Activated CD4-positive, CD25-positive, alpha-beta regulatory T cell treated with anti-CD3 and anti-CD28 coated beads, Interleukin-2, amount 50 U/mL, for 16 hours (primary cell): Measurements from ENCODE around the gene WDR45B.

Experiments
- DNase-seq: peaks from one replicate; pipeline ENCODE4 v3.0.0-alpha.2; 2020; ENCODE audit warnings: low read depth, low spot score

The WDR45B gene

DNA sequence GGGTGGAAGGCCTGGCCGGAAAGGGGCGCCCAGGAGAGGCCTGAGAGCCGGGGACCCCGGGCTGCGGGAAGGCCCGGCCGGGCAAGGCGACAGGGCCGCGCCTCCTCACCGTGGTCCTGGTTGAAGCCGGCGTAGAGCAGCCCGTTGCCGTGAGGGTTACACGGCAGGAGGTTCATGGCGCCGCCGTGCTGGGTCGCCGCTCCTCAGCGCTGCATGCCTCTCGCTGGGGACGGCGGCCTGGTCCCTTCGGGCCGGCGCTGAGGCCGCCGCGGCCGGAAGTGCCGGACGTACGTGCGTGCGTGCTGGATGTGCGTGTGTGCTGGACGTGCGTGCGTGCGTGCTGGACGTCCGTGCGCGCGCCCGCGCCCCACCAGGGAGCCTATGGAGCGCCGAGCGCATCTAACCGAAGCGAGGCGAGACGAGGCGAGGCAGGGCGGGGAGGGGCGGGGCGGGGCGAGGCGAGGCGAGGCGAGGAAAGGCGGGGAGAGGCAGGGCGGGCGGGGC lies at the start of gene WDR45B:
TSS of gene WDR45B (minus strand) at position 280 of the 504 bp plus-strand sequence. CDS start at position 176, 104 bp downstream.
- peak; percentile 75 for DNase-seq

DNA sequence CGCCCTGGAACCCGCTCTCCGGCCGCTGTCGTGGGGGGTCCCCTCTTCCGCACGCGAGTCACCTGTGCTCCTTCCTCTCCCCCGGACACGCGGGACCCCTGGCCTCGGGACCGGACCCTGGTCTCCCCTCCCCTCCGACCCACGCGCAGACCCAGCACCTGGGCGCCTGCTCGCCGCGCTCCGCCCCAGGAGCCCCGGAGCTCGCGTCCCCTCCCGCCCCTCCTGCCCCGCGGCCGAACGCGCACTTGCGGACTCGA lies 49.5 kb upstream of the WDR45B start:
- DNase-seq, result no peak

DNA sequence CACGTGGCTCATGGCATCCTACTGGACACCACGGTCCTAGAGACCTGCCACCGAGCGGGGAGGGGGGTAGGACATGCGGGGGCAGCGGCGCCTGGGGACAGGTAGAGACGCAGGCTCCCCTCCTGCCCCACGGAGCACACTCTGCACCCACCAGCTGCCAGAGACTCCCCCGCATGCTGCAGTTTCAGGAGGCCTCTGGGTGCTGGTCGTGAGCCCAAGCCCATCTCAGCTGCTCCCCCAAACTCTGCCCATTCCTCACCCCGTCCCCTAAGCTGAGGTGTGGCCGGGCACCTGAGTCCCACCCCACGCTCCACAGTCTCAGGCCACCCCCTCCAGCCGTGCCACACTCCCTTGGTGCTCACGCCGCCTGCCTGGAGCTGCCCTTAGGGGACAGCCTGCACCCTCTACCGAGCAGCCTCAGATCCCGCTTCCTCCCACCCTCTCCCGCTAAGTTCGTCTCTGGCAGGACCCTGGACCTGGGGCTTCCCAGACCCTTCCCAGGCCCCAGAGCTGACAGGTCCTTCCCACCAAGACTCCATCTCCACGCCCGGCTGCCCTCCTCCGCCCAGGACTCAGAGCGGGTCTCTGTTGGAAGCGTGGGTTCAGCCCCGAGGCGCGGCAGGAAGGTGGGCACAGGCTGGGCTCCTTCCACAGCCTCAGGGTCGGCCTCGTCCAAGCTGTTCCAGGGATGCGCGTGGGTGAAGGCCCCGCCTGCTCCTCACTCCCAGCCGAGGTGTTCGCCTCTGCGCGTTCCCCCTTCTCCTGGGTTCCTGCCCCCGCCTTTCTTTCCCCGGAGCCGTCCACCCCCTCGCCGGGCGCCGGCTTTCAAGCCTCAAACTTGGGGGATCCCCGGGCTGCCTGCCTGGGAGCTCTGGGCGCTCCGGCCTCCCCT lies 48.9 kb upstream of the WDR45B start:
- DNase-seq, result no peak

DNA sequence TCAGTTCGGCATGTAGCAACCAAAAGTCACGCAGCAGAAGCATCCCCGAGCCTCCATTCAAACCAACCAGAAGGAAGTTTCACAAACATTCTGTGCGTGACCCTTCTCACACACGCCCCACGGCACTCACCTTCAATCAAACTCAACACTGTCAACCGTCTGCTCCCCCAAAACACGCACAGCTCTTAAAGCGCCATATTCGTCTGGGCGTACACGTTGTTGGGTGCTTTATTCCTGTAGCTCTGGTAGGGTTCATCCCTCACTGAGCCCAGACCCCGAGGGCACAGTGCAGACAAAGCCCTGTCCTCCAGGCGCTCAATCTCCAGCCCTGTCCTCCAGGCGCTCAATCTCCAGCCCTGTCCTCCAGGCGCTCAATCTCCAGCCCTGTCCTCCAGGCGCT lies 48.0 kb upstream of the WDR45B start:
- DNase-seq, result no peak

DNA sequence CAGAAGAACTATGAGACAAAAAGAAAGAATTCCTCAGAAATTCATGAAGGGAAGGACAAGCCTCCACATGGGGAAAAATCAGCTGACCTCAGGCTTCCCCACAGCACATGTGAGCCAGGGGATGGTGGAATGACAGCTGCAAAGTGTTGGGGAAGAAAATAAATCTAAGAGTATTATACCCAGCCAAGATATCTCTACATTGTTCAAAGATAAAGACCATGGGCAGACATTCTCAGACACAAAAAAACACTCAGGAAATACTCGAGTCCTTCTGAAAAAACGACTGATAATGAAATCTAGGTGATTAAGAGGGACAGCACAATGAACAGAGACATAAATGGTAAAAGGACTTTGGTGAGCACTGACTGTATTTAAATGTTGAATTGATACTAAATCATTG lies 46.4 kb upstream of the WDR45B start:
- DNase-seq, result no peak

DNA sequence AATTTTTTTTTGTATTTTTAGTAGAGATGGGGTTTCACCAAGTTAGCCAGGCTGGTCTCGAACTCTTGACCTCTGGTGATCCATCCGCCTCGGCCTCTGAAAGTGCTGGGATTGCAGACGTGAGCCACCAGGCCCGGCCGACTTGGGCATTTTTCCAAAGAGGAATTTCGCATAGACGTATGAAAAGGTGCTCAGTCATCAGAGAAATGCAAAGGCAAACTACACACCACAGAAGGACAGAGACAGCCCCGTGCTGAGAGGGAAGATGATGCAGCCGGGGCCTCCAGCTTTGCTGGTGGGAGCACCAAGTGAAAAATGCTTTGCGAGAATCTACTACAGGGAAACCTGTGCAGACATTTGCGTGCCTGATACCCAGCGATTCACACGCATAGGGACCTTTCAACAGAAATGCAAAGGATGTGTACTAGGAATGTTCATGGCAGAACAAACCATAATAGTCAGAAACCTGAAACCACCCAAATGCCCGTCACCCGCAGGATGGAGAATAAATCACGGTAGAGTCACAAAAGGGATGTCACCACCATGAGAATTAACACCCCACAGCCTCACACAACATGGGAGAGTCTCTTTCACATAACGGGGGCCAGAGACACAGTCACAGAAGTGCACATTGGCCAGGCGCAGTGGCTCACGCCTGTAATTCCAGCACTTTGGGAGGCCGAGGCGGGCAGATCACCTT lies 45.1 kb upstream of the WDR45B start:
- DNase-seq, result no peak

DNA sequence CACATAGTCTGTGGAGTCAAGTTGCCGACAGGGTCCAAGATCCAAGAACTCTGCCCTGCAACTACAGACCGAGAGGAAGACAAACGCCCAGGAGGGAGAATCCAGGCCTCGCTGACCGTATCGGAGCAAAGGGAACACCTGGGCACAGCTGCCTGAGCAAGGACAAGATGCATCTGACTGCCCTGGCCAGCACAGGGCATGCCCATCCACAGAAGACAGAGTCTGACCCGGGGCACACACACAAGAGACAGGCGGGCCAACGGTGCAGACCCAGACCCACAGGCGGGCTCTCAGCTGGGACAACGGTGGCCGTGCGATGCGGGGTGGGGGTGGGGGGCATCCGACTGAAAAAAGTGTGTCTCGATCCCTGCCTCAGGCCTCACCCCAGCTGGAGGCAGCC lies 44.0 kb upstream of the WDR45B start:
- DNase-seq, result no peak

DNA sequence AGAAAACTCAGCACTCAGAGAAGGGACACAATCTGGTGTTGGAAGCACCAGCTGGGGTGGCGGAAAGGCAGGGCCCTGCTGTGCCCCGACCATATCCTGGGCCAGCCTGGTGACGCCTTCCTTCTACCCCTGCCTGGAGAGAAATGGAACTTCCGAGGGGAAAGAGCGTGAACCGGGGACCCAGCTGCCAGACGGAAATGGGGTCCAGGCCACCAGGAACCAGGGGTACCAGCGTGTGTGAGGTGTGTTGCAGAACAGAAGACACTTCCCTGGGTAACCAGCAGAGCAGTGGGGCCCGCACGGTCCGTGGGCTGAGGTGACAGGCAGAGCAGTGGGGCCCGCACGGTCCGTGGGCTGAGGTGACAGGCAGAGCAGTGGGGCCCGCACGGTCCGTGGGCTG lies 43.5 kb upstream of the WDR45B start:
- no peak for DNase-seq

DNA sequence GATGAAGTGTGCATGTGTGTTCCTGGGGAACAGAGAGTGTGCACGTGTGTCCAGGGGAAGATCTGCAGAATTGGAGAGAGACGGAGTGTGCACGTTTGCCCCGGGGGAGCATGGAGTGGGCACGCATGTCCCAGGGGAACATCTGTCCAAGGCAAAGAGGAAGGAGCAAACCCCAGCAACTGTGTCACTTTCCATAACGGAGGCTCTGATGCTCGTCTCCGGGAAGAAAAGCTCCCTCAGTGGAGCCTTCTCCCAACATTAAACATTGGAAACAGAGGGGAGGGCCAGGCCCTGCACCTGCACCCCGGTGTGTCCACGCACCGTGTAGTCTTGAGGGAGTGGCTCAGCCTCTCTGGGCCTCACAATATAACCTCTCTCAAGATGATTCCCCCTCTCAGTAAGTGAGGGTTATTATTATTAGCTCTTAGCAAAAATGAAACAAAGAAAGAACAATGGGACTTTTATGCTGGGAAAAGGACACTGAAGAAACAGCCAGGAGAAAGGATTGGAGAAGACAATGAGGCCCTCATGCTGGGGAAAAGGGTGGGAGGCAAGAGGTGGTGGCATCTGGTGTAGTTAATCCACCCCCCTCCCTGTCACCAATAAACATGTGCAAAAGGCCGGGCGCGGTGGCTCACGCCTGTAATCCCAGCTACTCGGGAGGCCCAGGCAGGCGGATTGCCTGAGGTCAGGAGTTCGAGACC lies 42.7 kb upstream of the WDR45B start:
- DNase-seq, result no peak

DNA sequence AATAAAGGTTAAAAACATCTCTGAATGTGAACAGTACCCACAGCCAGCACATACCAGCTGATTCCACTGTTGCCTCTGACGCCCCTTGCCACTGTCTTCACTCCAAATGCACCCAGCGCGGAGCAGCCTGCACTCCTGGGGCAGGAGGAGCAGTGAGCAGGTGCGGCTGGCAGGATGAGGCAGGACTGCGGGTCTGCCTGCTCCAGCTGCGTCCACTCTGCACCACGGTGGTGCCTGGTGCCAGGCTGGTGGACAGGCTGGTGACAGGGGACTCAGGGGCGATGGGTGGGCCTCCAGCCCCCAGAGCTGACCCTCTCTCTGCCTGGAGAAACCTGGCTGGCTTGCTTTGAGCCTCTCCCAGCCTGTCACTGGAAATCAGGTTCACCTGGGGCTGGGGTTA lies 40.8 kb upstream of the WDR45B start:
- DNase-seq, result no peak

DNA sequence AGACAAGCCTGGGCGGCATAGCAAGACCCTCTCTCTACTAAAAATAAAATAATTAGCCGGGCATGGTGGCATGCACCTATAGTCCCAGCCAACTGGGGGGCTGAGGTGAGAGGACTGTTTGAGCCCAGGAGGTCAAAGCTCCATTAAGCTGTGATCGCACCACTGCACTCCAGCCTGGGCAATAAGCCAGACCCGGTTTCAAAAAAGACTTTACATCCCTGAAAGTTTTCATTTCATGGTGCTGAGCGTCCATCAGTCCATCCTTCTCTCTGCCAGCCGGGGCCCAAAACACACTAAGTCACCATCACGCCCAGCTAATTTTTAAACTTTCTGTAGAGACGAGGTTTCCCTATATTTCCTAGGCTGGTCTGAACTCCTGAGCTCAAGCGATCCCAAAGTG lies 39.6 kb upstream of the WDR45B start:
- DNase-seq, result no peak

DNA sequence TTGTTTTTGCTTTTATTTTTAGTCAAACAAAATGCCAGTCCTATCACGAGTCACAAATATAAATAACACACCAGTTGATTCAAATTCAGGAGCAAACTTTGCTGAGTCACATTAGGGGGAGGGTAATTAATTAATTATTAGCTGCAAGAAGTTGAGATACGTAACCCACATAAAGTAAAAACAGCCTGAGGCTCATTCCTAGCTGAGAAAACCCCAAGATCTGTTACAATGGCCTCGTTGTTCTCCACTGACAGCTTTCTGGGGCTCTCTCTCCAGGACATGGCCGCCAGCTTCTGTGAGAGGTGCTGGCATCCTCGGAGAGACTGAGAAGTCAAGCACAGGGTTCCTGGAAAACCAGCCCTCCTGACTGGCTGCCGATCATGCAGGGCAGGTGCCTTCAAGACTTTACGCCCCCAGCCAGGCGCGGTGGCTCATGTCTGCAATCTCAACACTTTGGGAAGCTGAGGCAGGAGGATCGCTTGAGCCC lies 39.2 kb upstream of the WDR45B start:
- DNase-seq, result no peak

DNA sequence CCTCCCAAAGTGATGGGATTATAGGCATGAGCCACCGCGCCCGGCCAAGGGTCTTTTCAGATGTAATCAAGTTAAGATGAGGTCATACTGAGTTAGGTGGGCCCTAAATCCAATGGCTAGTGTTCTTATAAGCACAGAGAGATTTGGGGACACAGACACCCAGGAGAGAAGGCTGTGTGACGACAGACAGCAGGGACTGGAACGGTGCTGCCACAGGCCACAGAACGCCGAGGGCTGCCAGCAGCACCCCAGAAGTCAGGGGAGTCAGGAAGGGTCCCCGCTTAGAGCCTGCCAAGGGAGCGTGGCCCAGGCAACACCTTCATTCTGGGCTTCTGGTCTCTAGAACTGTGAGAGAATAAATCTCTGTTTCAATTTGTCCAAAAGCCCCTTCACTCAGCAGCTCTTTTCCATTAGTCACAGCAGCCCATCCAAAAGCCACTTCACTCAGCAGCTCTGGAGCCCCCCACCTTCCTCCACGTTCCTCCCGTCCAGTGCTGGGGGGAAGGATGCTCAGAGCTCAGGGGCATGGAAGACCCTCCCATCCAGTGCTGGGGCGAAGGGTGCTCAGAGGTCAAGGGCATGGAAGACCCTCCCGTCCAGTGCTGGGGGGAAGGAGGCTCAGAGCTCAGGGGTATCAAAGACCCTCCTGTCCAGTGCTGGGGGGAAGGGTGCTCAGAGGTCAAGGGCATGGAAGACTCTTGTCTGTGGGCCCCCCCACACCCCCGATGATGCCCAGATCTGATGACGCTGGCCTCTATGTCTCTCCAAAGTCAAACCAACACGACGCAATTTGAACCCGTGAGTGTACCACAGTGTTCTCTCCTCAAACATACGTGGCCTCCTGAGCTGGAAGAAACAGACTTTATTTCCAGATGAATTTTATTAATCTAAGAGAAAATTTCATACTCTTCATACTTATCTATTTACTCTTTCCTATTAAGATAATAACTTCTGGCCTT lies 38.4 kb upstream of the WDR45B start:
- DNase-seq, result no peak

DNA sequence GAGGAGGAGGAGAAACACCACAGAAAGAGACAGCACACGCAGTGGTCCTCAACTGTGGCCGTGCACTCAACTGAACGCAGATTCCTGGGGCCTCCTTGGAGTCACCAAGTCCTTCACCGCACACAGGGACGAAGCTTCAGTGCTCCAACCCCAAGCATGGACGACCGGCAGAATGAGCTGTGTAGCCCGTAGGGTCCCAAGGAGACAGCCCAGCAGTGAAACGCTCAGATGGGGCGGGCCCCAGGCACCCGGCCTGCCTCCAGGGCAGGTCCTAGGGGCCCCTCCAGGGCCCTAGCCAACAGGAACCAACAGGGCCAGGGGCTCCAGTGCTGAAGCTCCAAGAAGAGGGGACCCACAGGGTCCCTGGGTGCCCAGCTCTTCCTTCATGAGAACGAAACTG lies 37.0 kb upstream of the WDR45B start:
- no peak for DNase-seq

DNA sequence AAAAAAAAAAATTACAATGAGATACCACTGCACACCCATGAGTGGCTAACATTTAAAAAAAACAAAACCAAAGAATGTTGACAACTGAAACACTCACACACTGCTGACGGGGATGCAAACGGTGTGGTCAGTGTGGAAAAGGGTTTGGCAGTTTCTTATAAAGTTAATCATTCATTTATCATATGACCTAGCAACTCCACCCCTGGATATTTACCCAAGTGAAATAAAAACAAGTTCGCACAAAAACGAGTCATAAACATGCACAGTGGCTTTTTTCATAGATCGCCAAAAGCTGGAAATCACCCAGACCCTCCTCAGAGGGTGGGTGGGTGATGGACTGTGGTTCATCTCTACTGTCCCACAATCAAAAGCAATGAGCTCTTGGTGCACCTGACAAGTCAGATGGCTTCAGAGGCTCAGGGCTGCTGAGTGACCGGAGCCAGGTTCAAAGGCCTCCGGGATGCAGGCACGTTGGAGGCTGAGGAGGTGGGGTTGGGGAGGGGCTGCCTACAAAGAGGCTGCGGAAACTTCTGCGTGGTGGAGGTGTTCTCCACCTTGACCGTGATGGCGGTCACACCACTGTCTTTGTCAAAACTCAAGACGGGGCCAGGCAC lies 36.1 kb upstream of the WDR45B start:
- no peak for DNase-seq

DNA sequence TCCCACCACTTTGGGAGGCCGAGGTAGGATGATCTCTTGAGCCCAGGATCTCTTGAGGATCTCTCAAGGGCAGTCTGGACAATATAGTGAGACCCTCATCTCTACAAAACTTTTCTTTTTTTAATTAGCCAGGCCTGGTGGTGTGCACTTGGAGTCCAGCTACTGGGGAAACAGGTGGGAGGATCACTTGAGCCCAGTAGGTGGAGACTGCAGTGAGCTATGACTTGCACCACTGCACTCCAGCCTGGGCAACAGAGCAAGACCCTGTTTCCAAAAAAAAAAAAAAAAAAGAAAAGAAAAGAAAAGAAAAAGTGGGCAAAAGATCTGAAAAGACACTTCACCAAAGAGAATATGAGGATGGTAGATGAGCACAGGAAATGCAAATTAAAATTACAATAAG lies 35.3 kb upstream of the WDR45B start:
- DNase-seq, result no peak

DNA sequence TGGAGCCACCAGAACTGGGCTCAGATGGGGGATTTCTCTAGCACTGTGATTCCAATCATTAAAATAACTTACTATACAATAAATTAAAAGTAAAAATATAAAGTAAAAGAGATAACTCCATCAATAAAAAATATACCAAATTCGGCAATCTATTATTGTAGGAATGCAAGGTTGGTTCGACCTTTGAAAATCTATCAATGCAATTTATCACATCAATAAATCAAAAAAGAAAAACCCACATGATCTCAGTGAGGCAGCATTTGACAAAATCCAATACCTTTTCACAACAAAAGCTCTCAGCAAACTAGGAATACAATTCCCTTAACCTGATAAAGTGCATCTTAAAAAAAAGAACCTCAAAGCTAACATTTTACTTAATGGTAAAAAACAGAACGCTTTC lies 33.3 kb upstream of the WDR45B start:
- DNase-seq, result no peak

DNA sequence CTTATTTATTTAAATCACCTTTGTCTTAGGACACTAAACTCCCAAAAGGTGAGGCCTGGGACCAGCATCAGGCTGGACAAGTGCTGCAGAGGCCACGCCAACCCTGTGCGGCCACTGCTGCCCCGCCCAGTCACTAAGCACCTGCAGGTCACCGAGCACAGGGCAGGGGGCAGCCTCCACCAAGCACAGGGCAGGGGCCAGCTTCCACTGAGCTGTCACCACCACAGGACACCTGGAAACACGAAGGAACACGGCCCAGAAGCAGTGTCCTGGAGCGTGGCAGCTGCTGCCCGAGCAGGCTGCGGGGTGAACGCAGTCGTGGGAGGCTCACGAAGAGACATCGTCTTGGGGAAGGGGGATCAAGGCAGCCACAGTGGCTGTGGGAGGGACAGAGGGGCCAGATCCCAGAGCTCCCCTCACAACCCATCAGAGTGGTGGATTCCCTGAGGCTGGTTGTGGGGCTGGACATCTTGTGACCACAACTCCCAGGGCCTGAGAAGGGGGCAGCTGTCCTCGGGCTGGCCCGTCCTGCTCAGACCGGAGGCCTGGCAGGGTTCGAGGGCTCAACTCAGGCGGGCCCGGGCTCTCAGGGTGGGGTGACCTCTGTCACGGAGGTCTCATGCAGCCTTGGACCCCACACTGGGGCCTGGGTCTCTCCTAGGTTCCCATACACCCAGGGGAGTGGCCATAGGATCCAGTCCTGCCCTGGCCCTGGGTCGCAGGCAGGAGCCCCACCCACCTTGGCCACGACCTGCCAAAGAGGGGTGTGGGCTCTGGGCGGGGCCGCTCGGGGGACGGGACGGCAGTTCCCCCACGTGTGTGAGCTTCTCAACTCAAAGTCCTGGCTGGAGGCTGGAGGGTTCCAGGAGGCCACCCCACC lies 31.6 kb upstream of the WDR45B start:
- no peak for DNase-seq

DNA sequence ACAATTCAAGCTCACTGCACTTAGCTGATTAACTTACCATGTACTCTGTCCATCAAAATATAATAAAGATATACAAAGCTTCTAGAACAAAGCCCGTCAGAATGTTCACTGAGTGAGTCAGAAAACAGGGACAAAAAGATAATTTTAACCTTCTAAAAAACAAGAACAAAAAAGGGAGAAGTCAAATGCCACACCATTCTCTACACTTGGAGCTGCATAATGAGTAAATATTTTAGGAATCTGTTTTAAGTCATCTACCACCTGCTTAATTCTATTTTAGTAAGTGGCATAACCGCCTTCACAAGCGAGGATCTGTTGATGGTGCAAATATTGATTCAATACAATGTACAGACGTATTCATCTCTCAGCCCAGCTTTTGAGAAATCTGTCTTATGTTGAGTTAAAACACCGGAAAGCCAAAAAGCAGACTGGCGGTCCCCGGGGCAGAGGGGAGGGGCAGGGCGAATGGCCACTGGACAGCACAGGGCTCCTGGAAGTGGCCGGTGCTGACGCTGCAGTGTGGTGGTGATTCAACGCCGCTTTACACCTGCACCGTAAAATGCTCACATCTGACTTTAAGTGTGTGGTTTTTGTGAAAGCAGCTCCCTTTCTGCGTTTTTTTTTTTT lies 30.1 kb upstream of the WDR45B start:
- DNase-seq, result no peak
